Measurements from ENCODE around the gene HOXB1.

DNA sequence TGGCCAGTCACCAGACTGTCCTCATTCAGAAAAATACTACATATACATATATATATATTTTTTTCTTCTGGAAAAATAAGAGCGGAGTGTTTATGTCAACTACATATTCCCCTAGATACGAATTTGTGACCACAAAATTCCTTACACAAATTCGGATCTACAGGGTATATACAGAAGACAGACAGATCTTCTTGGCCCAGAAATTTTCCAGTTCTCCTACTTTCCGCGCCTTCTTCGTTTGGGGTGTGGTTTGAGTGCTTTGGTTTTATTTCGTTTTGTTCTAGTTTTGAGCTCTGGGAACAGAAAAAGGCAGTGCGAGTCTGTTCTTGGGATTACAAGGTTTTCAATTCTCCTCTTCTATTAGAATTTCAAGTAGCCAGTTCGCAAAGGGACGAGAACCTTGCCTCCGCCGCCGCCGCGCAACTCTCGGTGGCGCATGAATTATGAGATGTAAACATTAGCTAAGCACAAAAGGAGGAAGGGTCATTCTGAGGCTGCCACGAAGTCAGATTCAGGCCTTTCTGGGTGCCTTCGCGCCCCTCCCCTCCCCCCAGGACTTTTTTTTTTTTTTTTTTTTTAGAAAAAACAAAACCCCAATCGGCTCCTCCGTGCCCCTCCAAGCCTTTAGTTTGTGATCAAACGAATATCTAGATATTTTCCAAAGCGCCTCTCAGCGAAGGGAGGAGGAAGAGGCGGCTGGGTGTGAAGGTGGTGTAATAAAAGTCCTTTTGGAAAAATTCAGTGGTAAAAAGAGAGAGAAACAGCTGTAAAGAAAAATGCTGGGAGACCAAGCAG lies 49.1 kb upstream of the HOXB1 start:
- TF ChIP-seq POLR2AphosphoS5 (IDR thresholded peaks at IDR 0.05) (no peak), EP300 (IDR thresholded peaks at IDR 0.05) (no peak)
- TF ChIP-seq, protein P1, sequence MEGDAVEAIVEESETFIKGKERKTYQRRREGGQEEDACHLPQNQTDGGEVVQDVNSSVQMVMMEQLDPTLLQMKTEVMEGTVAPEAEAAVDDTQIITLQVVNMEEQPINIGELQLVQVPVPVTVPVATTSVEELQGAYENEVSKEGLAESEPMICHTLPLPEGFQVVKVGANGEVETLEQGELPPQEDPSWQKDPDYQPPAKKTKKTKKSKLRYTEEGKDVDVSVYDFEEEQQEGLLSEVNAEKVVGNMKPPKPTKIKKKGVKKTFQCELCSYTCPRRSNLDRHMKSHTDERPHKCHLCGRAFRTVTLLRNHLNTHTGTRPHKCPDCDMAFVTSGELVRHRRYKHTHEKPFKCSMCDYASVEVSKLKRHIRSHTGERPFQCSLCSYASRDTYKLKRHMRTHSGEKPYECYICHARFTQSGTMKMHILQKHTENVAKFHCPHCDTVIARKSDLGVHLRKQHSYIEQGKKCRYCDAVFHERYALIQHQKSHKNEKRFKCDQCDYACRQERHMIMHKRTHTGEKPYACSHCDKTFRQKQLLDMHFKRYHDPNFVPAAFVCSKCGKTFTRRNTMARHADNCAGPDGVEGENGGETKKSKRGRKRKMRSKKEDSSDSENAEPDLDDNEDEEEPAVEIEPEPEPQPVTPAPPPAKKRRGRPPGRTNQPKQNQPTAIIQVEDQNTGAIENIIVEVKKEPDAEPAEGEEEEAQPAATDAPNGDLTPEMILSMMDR (IDR thresholded peaks at IDR 0.05) = no peak

All from suprapubic skin (tissue), 4 donors.